SW480 (cell line): Measurements from ENCODE around the gene EEFSEC.

ENCODE experiments used
- DNase-seq: peaks from one replicate; pipeline ENCODE4 v3.0.0-alpha.2; 2016; ENCODE audit warnings: low spot score

Gene EEFSEC

GRCh38 chr3:128427175-128427857 lies 274.0 kb downstream of the EEFSEC start:
- no peak for DNase-seq

GRCh38 chr3:128427872-128428822 lies 274.9 kb downstream of the EEFSEC start:
- DNase-seq, result no peak

- no peak for DNase-seq
These were observed 276.0 kb downstream of the EEFSEC start for GRCh38 chr3:128429275-128429674.

GRCh38 chr3:128429751-128430150 lies 276.5 kb downstream of the EEFSEC start:
- no peak for DNase-seq

GRCh38 chr3:128430301-128430700 lies 277.0 kb downstream of the EEFSEC start:
- DNase-seq, result no peak

- no peak for DNase-seq
These were observed 277.4 kb downstream of the EEFSEC start for GRCh38 chr3:128430731-128431130.

- DNase-seq, result no peak
These were observed 278.6 kb downstream of the EEFSEC start for GRCh38 chr3:128431803-128432300.

- DNase-seq, result peak; percentile 60
These were observed 279.2 kb downstream of the EEFSEC start for GRCh38 chr3:128432301-128432970.

GRCh38 chr3:128432971-128433836 lies 279.9 kb downstream of the EEFSEC start:
- DNase-seq, result peak; percentile 35

- peak; percentile 36 for DNase-seq
These were observed 280.5 kb downstream of the EEFSEC start for GRCh38 chr3:128433837-128434165.

- DNase-seq, result no peak
These were observed 281.2 kb downstream of the EEFSEC start for GRCh38 chr3:128434524-128434923.

- no peak for DNase-seq
These were observed 281.8 kb downstream of the EEFSEC start for GRCh38 chr3:128435058-128435457.

GRCh38 chr3:128435561-128435960 lies 282.3 kb downstream of the EEFSEC start:
- DNase-seq, result no peak

GRCh38 chr3:128436214-128436613 lies 282.9 kb downstream of the EEFSEC start:
- no peak for DNase-seq

- no peak for DNase-seq
These were observed 285.3 kb downstream of the EEFSEC start for GRCh38 chr3:128438488-128439072.

GRCh38 chr3:128439226-128439625 lies 285.9 kb downstream of the EEFSEC start:
- DNase-seq, result no peak

GRCh38 chr3:128442070-128442469 lies 288.8 kb downstream of the EEFSEC start:
- DNase-seq, result no peak

GRCh38 chr3:128442949-128443348 lies 289.7 kb downstream of the EEFSEC start:
- no peak for DNase-seq

GRCh38 chr3:128443771-128444170 lies 290.5 kb downstream of the EEFSEC start:
- DNase-seq, result no peak

GRCh38 chr3:128445357-128445756 lies 292.1 kb downstream of the EEFSEC start:
- no peak for DNase-seq

- no peak for DNase-seq
These were observed 293.5 kb downstream of the EEFSEC start for GRCh38 chr3:128446821-128447220.
